NCI-H2227 (cell line): ENCODE measurements around the gene CSNK2A2.

Experiments
- DNase-seq: peaks from one replicate; lab custom pipeline; 2025; ENCODE audit not compliant: unreplicated experiment; lab: John Stamatoyannopoulos, UW

CSNK2A2 gene

DNA sequence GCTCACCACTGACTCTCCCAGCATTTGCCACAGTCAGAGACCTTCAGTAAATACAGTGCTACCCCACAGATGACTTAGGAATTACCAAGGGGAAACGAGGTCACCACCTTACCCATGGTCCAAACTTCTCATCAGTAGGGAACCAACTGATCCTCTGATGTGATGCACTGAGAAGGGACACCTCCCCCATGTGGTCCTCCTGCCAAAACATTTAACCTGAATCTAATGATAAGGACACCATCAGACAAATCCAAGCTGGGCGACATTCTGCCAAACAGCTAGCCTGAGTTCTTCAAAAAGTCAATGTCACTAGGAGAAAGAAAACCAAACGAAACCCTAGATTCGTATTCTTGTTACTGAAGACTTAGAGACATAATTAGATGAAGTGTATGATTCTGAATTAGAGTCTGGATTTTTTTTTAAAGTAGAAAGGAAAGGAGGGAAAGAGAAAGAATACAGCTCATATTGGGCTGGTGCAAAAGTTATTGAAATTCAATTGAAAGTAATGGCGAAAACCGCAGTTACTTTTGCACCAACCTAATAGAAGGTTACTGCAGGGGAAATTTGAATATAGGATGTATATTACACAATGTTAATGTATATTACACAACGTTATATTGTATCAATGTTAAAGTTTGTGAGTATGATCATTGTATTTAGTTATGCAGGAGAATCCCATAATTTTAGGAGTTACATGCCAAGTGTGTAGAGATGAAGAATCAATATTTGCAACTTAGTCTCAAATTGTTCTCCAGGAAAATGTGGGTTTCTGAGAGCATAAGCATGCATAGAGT lies 2.3 kb upstream of the CSNK2A2 start:
- DNase-seq = no peak

DNA sequence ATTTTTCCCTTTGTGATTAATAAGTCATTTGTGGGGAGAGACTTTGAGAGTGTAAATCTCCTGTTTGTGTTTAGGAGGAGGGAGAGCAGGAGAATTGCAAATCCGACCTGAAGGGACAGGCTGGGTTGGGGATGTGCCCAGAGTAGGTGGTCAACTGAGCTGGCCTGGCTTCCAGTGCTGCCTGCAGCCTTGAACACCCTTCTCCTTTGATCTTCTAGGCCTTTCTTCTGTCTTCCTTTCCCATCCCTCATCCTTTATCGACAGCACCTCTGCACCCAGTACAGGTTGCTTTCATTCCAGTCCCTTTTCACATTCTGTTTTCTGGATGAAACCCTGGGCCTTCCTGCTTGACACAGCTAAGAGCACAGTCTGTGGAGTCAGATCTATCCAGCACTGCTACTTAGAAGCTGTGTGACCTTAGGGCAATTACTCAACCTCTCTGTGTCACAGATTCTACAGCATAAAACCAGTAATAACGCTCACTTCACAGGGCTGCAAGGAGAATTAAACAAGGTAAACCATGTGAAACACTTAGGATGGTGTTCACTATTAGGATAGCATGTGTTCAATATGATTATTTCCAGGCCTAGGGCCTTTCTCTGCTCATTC lies 1.0 kb upstream of the CSNK2A2 start:
- no peak for DNase-seq

DNA sequence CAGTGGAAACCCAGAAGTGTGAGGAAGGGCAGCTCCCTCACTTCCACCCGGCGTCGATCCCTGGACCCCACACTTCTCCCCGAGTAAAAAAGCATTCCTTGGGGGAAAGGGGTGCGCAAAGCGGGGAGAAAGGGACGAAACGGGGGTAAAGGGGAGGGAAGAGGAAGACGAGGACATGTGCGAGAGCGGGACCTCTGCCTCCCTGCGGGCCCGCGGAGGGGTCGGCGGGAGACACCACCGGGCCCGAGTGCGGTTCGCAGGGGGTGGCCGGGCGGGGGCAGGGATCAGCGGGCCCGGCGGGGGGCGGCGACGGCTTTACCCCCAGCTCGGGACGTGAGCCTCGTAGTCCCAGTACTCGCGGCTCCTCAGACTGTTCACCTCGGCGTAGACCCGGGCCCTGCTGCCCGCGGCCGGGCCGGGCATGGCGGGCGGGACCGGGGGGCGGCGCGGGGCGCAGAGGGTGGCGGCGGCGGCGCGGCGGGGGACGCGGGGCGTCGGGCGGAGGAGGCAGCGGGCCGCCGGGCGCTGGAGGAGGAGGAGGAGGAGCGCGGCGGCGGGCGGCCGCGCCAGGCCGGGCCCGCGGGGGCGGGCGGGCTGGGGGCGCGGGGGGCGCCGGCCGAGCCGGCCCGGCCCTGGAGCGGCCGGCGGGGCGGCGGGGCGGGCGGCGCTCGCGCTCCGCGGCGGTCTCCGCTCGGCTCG lies 443 bp downstream of the CSNK2A2 start:
- peak; percentile 1 for DNase-seq

DNA sequence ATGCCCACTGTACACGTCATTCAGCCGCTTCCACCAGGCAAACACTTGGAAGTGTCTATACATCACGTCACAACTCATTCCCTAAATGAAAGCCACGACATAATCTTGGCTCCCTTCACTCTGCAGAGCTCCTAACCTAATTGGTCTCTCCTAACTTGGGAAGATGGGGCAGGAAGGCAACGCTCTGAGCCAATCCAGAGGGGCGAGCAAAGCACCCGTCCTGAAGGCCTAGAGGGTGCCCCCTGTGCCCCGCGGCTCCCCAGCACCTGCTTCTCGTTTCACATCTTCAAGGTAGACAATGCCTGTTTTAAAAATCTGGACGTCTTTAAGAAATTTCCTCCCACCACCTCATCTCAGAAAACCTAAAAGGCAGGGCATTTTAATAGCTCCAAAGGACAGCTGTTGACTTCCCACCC lies 1.0 kb downstream of the CSNK2A2 start:
- peak; percentile 0 for DNase-seq

DNA sequence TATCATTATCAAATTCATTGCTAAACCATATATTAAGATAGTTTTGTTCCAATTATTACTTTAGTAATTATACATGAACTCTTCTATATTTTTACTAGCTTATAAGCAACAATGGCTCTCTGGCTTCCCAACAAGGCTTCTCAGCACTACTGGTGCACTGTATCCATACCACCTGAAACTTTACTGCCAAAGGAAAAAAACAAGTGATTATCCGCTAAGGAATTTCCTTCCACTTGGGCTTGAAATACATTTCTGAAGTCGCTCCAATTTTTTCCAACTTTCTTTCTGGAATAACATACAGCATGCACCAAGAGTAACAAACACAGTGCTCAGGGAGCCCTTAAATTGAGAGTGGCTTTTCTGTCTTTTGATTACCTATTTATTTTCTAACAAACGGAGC lies 2.1 kb downstream of the CSNK2A2 start:
- DNase-seq = no peak

DNA sequence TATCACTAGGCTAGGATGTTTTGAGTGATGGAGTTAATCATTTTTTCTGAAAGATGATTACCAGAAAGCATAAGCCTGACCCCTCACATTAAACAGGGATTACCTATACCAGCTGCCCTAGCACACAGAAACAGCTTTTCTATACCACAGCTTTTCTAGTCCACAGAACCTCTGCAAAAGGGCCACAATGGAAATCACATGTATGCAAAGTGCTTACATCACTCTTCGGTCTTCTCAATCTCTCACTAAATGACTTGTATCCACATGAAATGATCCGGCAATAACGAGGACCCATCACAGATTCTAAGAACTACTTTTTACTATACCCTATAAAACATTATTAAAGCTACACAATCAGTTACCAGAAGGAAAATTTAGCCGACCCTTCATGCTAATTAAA lies 2.6 kb downstream of the CSNK2A2 start:
- no peak for DNase-seq

DNA sequence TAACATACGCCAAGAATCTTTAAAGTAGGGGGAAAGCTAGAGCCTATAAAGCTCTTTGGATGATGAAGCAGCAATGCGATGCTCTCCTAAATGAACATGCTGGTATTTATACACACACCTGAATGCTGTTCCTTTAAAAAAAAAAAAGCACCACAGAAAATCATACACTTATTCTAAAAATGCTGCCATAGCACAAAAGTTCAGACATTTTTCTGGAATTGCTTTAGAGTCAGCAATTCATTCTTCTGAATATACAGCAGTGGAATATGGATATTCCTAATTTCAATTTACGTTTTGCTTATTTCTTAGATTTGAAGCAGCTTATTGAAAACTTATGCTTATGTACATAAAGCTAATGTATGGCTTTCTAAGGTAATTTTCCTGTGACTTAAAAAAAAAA lies 3.1 kb downstream of the CSNK2A2 start:
- no peak for DNase-seq

DNA sequence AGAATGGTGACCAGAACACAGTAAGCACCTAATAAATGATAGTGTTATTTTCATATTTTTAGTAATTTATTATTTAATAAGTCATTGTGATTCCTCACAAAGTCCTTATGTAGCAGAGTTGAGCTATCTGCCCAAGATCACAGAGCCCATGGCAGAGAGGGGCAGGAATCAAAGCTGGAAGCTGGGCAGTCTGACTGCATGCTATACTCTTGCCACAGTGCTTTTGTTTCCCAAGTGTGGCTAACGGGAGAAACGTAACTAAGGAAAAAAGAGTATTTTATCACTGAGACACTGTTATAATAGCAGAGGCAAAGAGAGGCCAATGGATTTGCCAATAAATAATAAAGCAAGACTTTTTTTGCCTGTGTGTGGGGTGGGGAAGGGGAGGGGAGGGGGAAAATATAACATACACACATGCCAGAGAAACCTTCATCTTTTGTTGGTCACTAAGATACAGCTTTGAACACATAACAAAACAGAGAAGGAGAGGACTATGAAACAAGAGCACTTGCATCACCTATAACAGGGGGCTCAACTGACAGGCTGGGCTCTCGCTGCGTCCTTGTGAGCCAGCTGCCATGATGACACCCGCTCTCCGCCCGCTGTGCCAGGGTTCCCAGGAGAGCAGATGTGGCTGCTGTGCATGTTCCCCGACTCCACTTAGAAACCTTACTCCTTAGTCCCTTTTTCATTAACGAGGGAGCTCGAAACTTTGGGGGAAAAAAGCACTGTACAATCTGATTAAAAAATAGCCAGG lies 10.1 kb downstream of the CSNK2A2 start:
- no peak for DNase-seq

DNA sequence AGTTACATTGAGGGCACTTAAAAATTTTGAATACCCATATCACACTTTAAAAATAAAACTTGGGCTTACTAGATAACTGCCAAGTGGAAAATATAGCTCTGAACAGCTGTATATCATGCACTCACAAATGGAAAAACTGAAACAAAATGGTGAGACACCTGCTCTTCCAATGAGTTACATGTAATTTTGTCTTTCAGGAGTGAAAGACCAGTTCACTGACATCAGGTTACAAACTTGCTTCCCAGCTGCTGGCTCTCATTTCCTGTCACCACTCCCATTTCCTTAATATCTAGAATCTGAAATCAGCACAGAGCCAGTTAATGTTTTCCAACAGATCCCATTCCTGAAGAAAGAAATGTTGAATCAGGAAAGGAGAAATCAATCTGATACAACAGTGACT lies 10.8 kb downstream of the CSNK2A2 start:
- no peak for DNase-seq

DNA sequence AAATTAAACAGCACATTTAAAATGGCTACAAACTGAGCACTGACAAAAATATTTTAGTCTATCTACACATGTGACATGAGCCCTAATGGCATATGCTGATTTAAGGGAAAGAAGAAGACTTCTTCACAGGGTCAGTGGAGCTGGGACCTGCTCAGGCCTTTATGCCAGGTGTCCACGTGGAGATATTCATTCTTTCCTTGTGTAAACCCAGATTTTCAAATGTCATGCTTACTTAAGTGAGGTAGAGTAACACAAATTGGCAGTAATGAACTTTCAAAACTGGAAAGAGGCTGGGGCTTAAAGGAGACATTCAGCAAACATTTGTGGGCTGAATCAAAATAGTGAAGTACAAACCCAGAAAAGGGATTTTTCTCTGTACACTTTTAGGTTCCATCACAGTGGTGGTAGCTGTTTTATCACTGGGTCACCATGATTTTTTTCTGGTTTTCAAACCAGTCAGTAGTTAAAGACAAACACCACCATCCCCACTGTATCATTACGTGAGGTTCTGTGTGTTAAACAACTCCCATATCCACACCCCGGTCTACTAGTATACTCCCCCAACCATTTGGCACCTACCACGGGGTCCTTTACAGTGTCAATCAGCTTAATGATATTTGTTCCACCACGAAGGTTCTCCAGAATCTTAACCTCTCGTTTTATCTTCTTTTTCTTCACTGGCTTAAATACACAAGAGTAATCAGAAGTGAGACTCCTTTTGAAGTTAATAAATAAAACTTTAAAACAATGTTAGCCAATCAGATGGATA lies 11.5 kb downstream of the CSNK2A2 start:
- DNase-seq = no peak

DNA sequence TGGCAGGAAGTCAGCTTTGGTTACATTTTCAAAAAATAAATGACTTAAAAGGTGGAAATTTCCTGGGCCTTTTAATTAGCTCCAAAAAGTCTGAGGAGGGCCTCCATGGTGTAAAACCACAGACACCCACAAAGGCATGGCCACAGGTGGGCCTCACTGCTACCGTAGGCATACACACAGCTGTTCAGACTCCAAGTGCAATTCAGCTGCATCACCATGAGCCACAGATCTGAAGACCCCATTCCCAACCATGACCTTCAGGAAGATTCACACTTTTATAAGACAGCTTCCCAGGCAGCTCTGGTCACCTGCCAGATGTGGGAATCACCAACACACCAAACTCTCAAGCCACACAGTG lies 20.6 kb downstream of the CSNK2A2 start:
- no peak for DNase-seq

DNA sequence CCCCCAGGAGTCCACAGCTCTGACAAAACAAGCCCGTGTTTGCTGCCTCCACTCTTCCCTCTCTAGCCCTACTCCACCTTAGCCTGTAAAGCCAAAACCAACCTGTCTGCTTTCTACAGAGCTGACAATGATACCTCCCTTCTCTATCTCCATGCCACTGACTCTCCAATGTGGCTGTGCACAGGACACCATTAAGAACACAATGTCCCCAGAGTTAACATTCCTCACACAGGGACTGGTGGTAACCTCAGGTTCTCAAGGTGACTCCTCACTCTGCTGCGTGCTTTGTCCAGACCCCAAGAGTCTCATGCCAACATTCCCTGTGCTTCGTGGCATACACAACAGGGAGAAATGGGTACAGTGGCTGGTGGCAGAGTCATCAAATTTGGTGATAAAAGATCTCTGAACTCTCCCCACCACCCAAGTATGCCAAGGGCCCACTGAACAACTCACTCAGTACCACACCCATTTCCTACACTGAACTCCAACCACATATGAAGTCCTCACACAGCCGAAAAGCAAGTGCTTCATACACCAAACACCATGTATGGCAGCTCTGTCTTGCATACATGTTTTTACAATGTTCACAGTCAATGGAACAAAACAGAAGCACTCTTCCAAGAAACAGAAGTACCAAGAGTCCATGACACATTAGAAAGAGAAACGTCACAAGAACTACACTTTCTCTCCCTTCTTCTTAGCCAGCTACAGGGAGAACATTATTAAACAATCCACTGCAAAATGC lies 21.1 kb downstream of the CSNK2A2 start:
- no peak for DNase-seq

DNA sequence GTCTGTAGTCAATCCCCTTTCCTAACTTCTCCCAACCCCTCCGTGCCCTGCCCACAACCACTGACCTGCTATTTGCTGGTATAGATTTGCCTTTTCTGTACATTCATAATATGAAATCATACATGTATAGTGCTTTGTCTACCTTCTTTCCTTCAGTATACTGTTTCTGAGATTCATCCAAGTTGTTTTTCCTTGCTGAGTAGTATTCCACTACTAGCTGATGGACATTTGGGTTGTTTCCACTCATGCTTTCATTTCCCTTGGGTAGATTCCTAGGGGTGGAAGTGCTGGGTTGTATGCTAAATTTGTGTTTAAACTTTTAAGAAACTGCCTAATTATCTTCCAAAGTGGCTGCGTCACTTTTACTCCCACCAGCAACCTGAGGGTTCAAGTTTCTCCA lies 27.7 kb downstream of the CSNK2A2 start:
- no peak for DNase-seq

DNA sequence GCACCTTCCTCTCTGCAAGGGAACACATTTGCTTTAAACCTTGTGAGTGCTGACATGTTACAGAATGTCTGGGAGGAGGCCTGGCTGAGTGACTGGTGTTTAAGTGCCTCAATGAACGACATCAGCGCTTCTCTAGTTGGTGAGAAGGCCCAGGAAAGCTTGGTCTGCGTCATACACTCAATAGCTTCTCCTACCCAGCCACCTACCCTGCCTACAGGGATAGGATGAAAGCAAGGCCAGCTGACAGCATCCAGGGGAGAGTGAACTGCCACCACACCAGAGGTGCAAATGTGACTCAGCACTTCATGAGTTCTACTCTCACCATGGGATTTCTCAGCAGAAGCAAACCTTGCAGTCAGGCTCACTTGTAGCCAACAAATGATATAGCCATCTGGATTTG lies 37.1 kb downstream of the CSNK2A2 start:
- DNase-seq = no peak

DNA sequence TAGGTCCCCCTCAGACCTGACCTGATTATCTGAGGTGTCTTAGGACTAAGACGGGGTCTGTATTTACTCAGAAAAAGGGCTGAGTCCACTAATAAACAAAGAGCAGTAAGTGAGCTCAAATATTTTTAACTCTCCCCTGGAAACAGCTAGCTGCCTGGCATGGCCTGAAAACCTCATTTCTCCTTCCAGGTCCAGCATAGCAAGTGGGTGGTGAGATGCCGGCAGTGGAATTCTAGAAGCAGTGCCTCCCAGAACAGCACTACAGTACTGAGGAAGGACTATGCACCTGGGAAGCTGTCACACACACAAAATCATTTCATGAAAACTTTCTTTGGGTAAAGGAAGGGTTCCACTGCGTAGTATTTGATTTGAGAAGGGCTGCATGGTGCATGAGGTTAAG lies 39.2 kb downstream of the CSNK2A2 start:
- DNase-seq = no peak

DNA sequence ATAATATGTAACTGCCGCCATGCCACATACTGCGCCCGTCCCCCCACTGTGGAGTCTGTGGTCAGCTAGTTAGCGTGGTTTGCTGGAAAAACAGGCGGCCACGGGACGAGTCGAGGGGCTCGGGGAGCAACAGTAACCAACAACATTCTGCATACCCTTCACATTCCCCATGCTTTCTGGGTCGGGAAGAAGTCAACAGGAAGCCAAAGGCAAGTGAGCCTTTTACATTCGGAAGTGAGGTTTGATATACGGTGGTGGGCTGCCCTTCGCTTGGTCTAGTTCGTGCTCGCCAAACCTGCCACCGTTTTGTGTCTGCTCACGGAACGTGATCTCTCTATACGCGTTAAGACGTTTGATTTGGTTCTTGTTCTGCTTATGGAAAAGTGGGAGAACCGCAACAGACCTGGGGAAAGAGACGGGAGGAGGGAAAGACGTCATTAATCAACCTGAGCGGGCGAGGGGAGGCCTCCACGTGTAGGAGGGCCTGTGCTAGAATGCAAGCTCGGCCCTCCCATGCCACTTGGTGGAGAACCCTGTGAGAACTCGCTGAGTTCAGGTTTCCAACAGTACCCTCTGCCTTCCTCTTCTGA lies 39.9 kb downstream of the CSNK2A2 start:
- no peak for DNase-seq

DNA sequence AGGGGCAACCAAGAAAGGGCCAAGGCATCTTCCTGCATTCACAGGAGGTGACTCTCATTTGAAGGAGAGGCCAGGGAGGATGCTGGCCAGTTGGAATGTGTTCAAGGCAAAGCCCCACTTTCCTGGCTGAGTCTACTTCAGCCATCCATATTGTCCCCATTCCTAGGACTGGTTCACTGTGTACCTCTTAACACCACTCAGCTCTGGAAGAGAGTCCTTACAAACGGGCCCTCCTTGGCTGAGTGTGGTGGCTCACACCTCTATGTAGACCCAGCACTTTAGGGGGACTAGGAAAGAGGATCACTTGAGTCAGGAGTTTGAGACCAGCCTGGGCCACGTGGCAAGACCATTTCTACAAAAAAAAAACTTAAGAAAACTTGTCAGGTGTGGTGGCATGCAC lies 40.7 kb downstream of the CSNK2A2 start:
- no peak for DNase-seq

DNA sequence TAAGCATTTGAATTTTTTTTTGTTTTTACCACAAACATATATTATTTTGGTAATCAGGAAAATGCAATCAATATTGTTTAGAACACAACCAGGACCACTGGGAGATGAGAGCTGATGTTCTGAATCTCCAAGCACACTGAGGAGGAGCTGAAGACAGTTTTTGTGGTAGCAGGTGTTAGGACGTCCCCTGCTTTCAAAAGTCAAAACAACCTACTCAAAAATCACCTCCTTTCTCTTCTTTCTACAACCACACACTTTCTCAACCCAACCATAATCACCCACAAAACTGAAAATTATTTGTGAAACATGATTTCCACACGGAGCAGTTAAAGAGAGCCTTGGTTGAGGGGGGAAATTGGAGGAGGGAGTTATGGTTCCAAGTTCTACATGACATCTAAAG lies 42.1 kb downstream of the CSNK2A2 start:
- DNase-seq = no peak

DNA sequence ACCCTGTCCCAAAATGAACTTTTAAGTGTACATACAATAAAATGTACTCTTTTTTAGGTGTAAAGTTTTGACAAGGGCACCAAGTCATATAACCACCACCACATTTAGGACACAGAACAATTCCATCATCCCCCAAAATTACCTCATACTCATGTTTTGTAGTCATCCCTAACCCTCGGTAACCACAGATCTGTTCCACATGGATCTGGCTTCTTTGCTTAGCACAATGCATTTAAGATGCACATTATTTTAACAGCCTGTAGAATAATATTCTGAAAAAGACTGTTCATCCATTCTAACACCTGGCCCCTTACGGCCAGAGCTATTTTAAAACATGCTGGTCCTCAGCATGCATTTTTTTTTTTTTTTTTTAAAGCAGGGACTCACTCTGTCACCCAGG lies 43.6 kb downstream of the CSNK2A2 start:
- DNase-seq = no peak
